K562 (cell line): Measurements from ENCODE around the gene HHIPL1. TPM values are rescaled to one million over a fixed set of nuclear protein-coding genes. Genes with fewer than 3 reads are reported as not detected.

Experiments
- ATAC-seq: fragments of 200-7000 bp; cut with Tn5 transposase; 3 replicates; pipeline ENCODE4 v1.9.1; 2020; ENCODE audit warnings: moderate library complexity
- BruUV-seq: library from RNA; stranded (reverse); fragments of 400-500 nt; replicated peaks from 2 replicates; lab custom pipeline; 2021; lab: Mats Ljungman, UMichigan
- CTCF ChIA-PET: fragments of 300-600 bp; formaldehyde crosslinking; extraction: SDS; loops from one replicate; lab custom pipeline; 2021; ENCODE audit warnings: low intra/inter-chr PET ratio; lab: Yijun Ruan, JAX
- POLR2A ChIA-PET: fragments of 300-600, 350-650 bp; sonication (Branson Sonifier 250); formaldehyde crosslinking; extraction: SDS; loops from one replicate; lab custom pipeline; 2021; ENCODE audit warnings: antibody characterized with exemption, inconsistent platforms; lab: Yijun Ruan, JAX
- DNase-seq, 4 experiments: peaks; one replicate each; pipeline versions ENCODE4 v3.0.0 to v3.0.0-alpha.2; 2011 to 2018; ENCODE audit warnings: low spot score in 3 of 4, mixed read lengths in 3 of 4; ENCODE audit errors: extremely low read depth in 1 of 4
- FAIRE-seq: peaks from 2 replicates; lab custom pipeline; 2011; peaks lifted over from hg19 to GRCh38; lab: Jason Lieb, UNC
- H2AFZ ChIP-seq: 2 replicates; pipeline ENCODE4 v1.6.0; 2011; ENCODE audit warnings: low read depth, low read length, control low read depth, inconsistent platforms
- H3K27ac ChIP-seq: fragments of 200-600 bp; 3 replicates; pipeline ENCODE4 v1.8.0; 2011; ENCODE audit warnings: low read depth, mild to moderate bottlenecking, control low read depth, inconsistent platforms, low read length, moderate library complexity, mixed read lengths; ENCODE audit errors: extremely low read depth
- H3K27me3 ChIP-seq, 2 experiments: fragments of 300-600 bp in 1 of 2; 2 replicates in 1 of 2; 3 replicates in 1 of 2; pipeline versions ENCODE4 v1.6.0 to v1.8.0; 2011; ENCODE audit warnings: inconsistent platforms in 2 of 2, low read length in 2 of 2, mild to moderate bottlenecking in 1 of 2, mixed read lengths in 1 of 2, moderate library complexity in 1 of 2; ENCODE audit not compliant: control insufficient read depth in 2 of 2, insufficient read depth in 2 of 2
- H3K36me3 ChIP-seq: fragments of 300-600 bp; 3 replicates; pipeline ENCODE4 v1.8.0; 2011; ENCODE audit warnings: mild to moderate bottlenecking, low read length, inconsistent platforms; ENCODE audit not compliant: control insufficient read depth, insufficient read depth
- H3K4me1 ChIP-seq, 2 experiments: fragments of 200-600 bp in 1 of 2; replicated peaks in 1 of 2; 2 replicates in 1 of 2; 3 replicates in 1 of 2; pipeline versions ENCODE4 v1.5.1 to v1.8.0; 2011; ENCODE audit warnings: inconsistent platforms in 2 of 2, low read length in 2 of 2, mild to moderate bottlenecking in 1 of 2, mixed read lengths in 1 of 2, moderate library complexity in 1 of 2; ENCODE audit not compliant: control insufficient read depth in 2 of 2, insufficient read depth in 2 of 2
- H3K4me2 ChIP-seq: 2 replicates; pipeline ENCODE4 v1.6.1; 2011; ENCODE audit warnings: low read length, control low read depth, inconsistent platforms, mixed read lengths; ENCODE audit not compliant: insufficient read depth
- H3K4me3 ChIP-seq: fragments of 200-600 bp; sonication (generic), shearing (Covaris generic); 2 replicates; pipeline ENCODE4 v1.5.1; 2016; ENCODE audit warnings: control low read depth, inconsistent platforms
- H3K79me2 ChIP-seq: fragments of 200-600 bp; 3 replicates; pipeline ENCODE4 v1.8.0; 2011; ENCODE audit warnings: low read length, inconsistent platforms; ENCODE audit not compliant: control insufficient read depth, insufficient read depth
- H3K9ac ChIP-seq, 2 experiments: 2 replicates each; pipeline versions ENCODE4 v1.6.0 to v1.6.1; 2011; ENCODE audit warnings: low read depth in 2 of 2, low read length in 2 of 2, control low read depth in 1 of 2, inconsistent platforms in 1 of 2, mild to moderate bottlenecking in 1 of 2, mixed read lengths in 1 of 2; ENCODE audit not compliant: insufficient read depth in 1 of 2
- H3K9me1 ChIP-seq: one replicate; pipeline ENCODE4 v1.6.0; 2011; ENCODE audit warnings: inconsistent platforms, mild to moderate bottlenecking, low read length, moderate library complexity; ENCODE audit not compliant: control insufficient read depth, insufficient read depth
- H3K9me3 ChIP-seq: replicated peaks from 2 replicates; pipeline ENCODE4 v1.5.1; 2011; ENCODE audit warnings: low read depth, low read length, inconsistent platforms; ENCODE audit not compliant: control insufficient read depth, insufficient read depth
- H4K20me1 ChIP-seq: replicated peaks from 2 replicates; pipeline ENCODE4 v1.6.1; 2011; ENCODE audit warnings: low read length, inconsistent platforms, mixed read lengths; ENCODE audit not compliant: control insufficient read depth, insufficient read depth
- BRD9 ChIP-seq: fragments of 450-650 bp; IDR thresholded peaks from 2 replicates; pipeline ENCODE4 v1.6.1; 2018; ENCODE audit warnings: low read depth; ENCODE audit not compliant: partially characterized antibody
- ELF1 ChIP-seq: fragments of 200-800 bp; sonication (Bioruptor generic); IDR thresholded peaks from 2 replicates; pipeline ENCODE4 v1.6.1; 2016; ENCODE audit warnings: missing genetic modification characterization, missing compliant biosample characterization
- ESRRB ChIP-seq: fragments of 250-450 bp; sonication (Bioruptor Pico); IDR thresholded peaks from 2 replicates; pipeline ENCODE4 v1.5.0; 2020; ENCODE audit warnings: mild to moderate bottlenecking, moderate library complexity, borderline replicate concordance
- HSF4 ChIP-seq: fragments of 250-450 bp; sonication (Bioruptor Pico); IDR thresholded peaks from 2 replicates; pipeline ENCODE4 v2.1.2; 2022; ENCODE audit warnings: mild to moderate bottlenecking, moderate library complexity, borderline replicate concordance
- KHSRP ChIP-seq: fragments of 450-650 bp; IDR thresholded peaks from 2 replicates; pipeline ENCODE4 v1.6.1; 2017
- MIER1 ChIP-seq: fragments of 450-650 bp; IDR thresholded peaks from 2 replicates; pipeline ENCODE4 v1.6.1; 2016; ENCODE audit warnings: antibody characterized with exemption, mild to moderate bottlenecking, low read depth
- PHF21A ChIP-seq: fragments of 450-650 bp; IDR thresholded peaks from 2 replicates; pipeline ENCODE4 v1.6.1; 2017; ENCODE audit warnings: low read depth, borderline replicate concordance
- PRPF4 ChIP-seq: fragments of 200-400 bp; formaldehyde crosslinking; IDR thresholded peaks from one replicate; pipeline ENCODE4 v1.6.1; 2017; ENCODE audit warnings: low read length, low read depth, mild to moderate bottlenecking; ENCODE audit not compliant: insufficient read depth, poor library complexity, severe bottlenecking
- SMARCA4 ChIP-seq: fragments of 450-650 bp; IDR thresholded peaks from 2 replicates; pipeline ENCODE4 v1.6.1; 2016
- YBX1 ChIP-seq: fragments of 450-650 bp; IDR thresholded peaks from 2 replicates; pipeline ENCODE4 v1.7.1; 2016; ENCODE audit warnings: mild to moderate bottlenecking
- ZNF445 ChIP-seq: fragments of 250-450 bp; sonication (Bioruptor Pico); IDR thresholded peaks from 2 replicates; pipeline ENCODE4 v1.4.0; 2020; ENCODE audit warnings: low read depth, mild to moderate bottlenecking, moderate library complexity
- ZSCAN32 ChIP-seq: fragments of 450-650 bp; formaldehyde crosslinking; IDR thresholded peaks from 2 replicates; pipeline ENCODE4 v1.4.0; 2020; ENCODE audit warnings: mild to moderate bottlenecking, moderate library complexity
- whole genome bisulfite sequencing: fragments of 100-300 bp; shearing (Covaris generic); methylation state at CpG from one replicate; pipeline ENCODE4 v1.1.6; 2016; ENCODE audit warnings: low coverage, mixed read lengths; ENCODE audit not compliant: insufficient coverage; ENCODE audit errors: missing lambda C conversion rate; 5-methylcytosine and 5-hydroxymethylcytosine counted together
- in situ Hi-C: fragments of 300-500 bp; cut with MboI; formaldehyde crosslinking; loops from 4 replicates; pipeline ENCODE4 v1.15.0; 2018; ENCODE audit warnings: inconsistent platforms, mixed read lengths
- intact Hi-C: fragments of 100-400 bp; cut with micrococcal nuclease; formaldehyde crosslinking; loops from 2 replicates; pipeline ENCODE4 v1.14.2; 2022
- polyA plus RNA-seq, 8 experiments: library from polyadenylated mRNA; depleted of rRNA in 4 of 8; stranded (reverse) in 5 of 8; unstranded in 3 of 8; fragments of >200 nt; fragmentation: Nextera tagmentation in 2 of 8; fragmentation: Illumina TruSeq in 1 of 8; extraction: Ambion mirVana in 2 of 8; extraction: Trizol in 1 of 8; gene quantifications; 2 replicates each; pipeline versions ENCODE4 v1.2.1 to v1.2.3, GENCODE V29; 2011 to 2014; ENCODE audit warnings: inconsistent platforms in 1 of 8, missing spikeins in 1 of 8
- total RNA-seq, 7 experiments: library from RNA; depleted of rRNA in 6 of 7; stranded (reverse); fragments of >200 nt in 6 of 7; fragmentation: Illumina TruSeq in 2 of 7; extraction: Trizol in 2 of 7; gene quantifications; 2 replicates each; pipeline versions ENCODE4 v1.2.1 to v1.2.3, GENCODE V29; 2011 to 2021; ENCODE audit warnings: low replicate concordance in 1 of 7
- TF ChIP-seq, protein P1 (sequence below): fragments of 250-450 bp; sonication (Bioruptor Pico); IDR thresholded peaks from 2 replicates; pipeline ENCODE4 v1.5.0; 2020; ENCODE audit warnings: mild to moderate bottlenecking
- TF ChIP-seq, protein P2 (sequence below), 2 experiments: fragments of 450-650 bp; IDR thresholded peaks; 2 replicates each; pipeline ENCODE4 v1.6.1; 2018; ENCODE audit warnings: mild to moderate bottlenecking in 2 of 2, low read depth in 1 of 2; ENCODE audit not compliant: partially characterized antibody in 2 of 2
- TF ChIP-seq, protein P3 (sequence below): fragments of 450-650 bp; IDR thresholded peaks from 2 replicates; pipeline ENCODE4 v1.6.1; 2016; ENCODE audit warnings: borderline replicate concordance

HHIPL1 gene
- total and polyA plus RNA-seq, 9 of the 15 experiments (the other 6 are each of a cell fraction or from before 2014, with no cell fraction given) = not detected

DNA sequence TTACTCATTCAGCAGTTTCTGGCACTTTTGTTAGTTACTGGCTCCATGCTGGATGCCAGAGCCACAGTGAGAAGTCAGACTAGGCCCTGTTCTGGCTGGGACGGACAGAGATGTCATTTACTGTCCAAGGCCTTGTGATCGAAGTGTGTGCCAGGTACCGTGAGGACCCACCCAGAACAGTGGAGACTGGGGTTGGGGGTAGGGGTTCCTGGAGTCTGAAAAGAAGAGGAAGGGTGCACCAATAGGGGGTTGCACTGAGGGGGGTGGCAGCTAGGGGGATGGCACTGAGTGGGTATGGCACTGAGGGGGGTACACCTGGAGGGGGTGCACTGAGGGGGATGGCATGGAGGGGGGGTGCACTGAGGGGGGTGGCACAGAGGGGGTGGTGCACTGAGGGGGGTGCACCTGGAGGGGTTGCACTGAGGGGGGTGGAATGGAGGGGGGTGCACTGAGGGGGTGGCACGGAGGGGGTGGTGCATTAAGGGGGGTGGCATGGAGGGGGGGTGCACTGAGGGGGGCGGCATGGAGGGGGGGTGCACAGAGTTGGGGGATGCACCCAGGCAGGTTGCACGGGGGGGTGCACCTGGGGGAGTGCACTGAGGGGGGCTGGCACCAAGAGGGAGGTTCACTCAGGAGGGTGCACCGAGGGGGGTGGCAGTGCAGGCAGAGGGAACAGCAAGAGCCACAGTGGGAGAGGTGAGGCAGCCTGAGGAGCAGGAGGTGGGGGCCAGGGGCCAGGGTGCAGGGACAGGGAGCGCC lies 28.6 kb downstream of the HHIPL1 start:
- no peak overlapping the region for H3K4me2 ChIP-seq
- BruUV-seq = no TSS peak
- no peak for FAIRE-seq
- H3K27ac ChIP-seq = no peak overlapping the region
- H3K4me3 ChIP-seq = no peak overlapping the region
- intact Hi-C loops = no loop called here
- no peak overlapping the region; the same call in 1 of the 2 replicates for H2AFZ ChIP-seq
- H3K79me2 ChIP-seq = no peaks in the 10 kb centered on the region
- in situ Hi-C loops = no loop called here
- CTCF ChIA-PET = no interaction called here
- no peaks in the 10 kb centered on the region for H4K20me1 ChIP-seq
- H3K9ac ChIP-seq = no peak overlapping the region
- no peaks in the 10 kb centered on the region; the same call in 1 of the 2 replicates for H3K9me3 ChIP-seq
- POLR2A ChIA-PET = no interaction called here
- H3K4me1 ChIP-seq = peaks cover 0 to 8% of the 10 kb centered on the region in 2 experiments; a peak in 3 of 5 replicates
- no peak for ATAC-seq
- WGBS = 51% methylated on average over 3 of the region's 8 CpGs
- H3K27me3 ChIP-seq = peaks cover 4 to 49% of the 10 kb centered on the region in 2 experiments; a peak in 4 of 5 replicates
- no peak for DNase-seq
- no peaks in the 10 kb centered on the region for H3K36me3 ChIP-seq
- H3K9me1 ChIP-seq = no peaks in the 10 kb centered on the region
- TF ChIP-seq, protein P1, sequence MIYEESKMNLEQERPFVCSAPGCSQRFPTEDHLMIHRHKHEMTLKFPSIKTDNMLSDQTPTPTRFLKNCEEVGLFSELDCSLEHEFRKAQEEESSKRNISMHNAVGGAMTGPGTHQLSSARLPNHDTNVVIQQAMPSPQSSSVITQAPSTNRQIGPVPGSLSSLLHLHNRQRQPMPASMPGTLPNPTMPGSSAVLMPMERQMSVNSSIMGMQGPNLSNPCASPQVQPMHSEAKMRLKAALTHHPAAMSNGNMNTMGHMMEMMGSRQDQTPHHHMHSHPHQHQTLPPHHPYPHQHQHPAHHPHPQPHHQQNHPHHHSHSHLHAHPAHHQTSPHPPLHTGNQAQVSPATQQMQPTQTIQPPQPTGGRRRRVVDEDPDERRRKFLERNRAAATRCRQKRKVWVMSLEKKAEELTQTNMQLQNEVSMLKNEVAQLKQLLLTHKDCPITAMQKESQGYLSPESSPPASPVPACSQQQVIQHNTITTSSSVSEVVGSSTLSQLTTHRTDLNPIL (CRISPR knock-in tag) = no peak
- TF ChIP-seq PHF21A = no peak
- no peak for TF ChIP-seq HSF4 (CRISPR knock-in tag)
- no peak for TF ChIP-seq SMARCA4
- no peak for TF ChIP-seq MIER1
- TF ChIP-seq ZNF445 (CRISPR knock-in tag) = no peak
- TF ChIP-seq KHSRP = no peak
- TF ChIP-seq YBX1 = no peak
- TF ChIP-seq BRD9 = no peak
- TF ChIP-seq ZSCAN32 (CRISPR knock-in tag) = no peak
- TF ChIP-seq, protein P2, sequence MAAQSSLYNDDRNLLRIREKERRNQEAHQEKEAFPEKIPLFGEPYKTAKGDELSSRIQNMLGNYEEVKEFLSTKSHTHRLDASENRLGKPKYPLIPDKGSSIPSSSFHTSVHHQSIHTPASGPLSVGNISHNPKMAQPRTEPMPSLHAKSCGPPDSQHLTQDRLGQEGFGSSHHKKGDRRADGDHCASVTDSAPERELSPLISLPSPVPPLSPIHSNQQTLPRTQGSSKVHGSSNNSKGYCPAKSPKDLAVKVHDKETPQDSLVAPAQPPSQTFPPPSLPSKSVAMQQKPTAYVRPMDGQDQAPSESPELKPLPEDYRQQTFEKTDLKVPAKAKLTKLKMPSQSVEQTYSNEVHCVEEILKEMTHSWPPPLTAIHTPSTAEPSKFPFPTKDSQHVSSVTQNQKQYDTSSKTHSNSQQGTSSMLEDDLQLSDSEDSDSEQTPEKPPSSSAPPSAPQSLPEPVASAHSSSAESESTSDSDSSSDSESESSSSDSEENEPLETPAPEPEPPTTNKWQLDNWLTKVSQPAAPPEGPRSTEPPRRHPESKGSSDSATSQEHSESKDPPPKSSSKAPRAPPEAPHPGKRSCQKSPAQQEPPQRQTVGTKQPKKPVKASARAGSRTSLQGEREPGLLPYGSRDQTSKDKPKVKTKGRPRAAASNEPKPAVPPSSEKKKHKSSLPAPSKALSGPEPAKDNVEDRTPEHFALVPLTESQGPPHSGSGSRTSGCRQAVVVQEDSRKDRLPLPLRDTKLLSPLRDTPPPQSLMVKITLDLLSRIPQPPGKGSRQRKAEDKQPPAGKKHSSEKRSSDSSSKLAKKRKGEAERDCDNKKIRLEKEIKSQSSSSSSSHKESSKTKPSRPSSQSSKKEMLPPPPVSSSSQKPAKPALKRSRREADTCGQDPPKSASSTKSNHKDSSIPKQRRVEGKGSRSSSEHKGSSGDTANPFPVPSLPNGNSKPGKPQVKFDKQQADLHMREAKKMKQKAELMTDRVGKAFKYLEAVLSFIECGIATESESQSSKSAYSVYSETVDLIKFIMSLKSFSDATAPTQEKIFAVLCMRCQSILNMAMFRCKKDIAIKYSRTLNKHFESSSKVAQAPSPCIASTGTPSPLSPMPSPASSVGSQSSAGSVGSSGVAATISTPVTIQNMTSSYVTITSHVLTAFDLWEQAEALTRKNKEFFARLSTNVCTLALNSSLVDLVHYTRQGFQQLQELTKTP (IDR thresholded peaks at IDR 0.05; ENCODE audit: low read depth in 1 of 2, partially characterized antibody in 2 of 2) = no peak
- no peak for TF ChIP-seq ELF1 (tag)
- no peak for TF ChIP-seq PRPF4
- TF ChIP-seq, protein P3, sequence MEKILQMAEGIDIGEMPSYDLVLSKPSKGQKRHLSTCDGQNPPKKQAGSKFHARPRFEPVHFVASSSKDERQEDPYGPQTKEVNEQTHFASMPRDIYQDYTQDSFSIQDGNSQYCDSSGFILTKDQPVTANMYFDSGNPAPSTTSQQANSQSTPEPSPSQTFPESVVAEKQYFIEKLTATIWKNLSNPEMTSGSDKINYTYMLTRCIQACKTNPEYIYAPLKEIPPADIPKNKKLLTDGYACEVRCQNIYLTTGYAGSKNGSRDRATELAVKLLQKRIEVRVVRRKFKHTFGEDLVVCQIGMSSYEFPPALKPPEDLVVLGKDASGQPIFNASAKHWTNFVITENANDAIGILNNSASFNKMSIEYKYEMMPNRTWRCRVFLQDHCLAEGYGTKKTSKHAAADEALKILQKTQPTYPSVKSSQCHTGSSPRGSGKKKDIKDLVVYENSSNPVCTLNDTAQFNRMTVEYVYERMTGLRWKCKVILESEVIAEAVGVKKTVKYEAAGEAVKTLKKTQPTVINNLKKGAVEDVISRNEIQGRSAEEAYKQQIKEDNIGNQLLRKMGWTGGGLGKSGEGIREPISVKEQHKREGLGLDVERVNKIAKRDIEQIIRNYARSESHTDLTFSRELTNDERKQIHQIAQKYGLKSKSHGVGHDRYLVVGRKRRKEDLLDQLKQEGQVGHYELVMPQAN = no peak
- no peak for TF ChIP-seq ESRRB (CRISPR knock-in tag)
